ENCODE results near the gene CEP131. TPM values are rescaled to one million over a fixed set of nuclear protein-coding genes. Genes with fewer than 3 reads are reported as not detected.
A peak's percentile ranks its signal among the peaks of the same experiment; 100 is the strongest.

CEP131 gene
- 10 to 100 TPM in 1 of 3 donors, 1 to 10 TPM in 2; 5.0 to 12.7 (median 5.4) TPM for polyA plus RNA-seq

- peak within 1 kb of the TSS; percentile 19 for H3K27ac ChIP-seq (ENCODE audit: low read depth, low read length)
- WGBS, 3 donors = 1% methylated on average over 50 to 76 of the region's 79 CpGs
Observed at GRCh38 chr17:81222906-81223761, at the start of gene CEP131. TSS of gene CEP131 (minus strand) at chr17:81222965. CDS start at chr17:81220056, 2,909 bp downstream.

GRCh38 chr17:81271226-81271625 lies 48.5 kb upstream of the CEP131 start:
- 88 to 96% (median 90%) methylated on average over 12 of the region's 12 CpGs for WGBS, 3 donors
- H3K27ac ChIP-seq (ENCODE audit: low read depth, low read length) = no peak overlapping the region

GRCh38 chr17:81270279-81270678 lies 47.5 kb upstream of the CEP131 start:
- no peak overlapping the region for H3K27ac ChIP-seq (ENCODE audit: low read depth, low read length)
- WGBS, 3 donors = 65 to 92% (median 71%) methylated on average over 18 of the region's 18 CpGs

- no peak overlapping the region for H3K27ac ChIP-seq (ENCODE audit: low read depth, low read length)
Observed at GRCh38 chr17:81267390-81268067, 44.8 kb upstream of the CEP131 start.

GRCh38 chr17:81265576-81265975 lies 42.8 kb upstream of the CEP131 start:
- 94 to 97% (median 95%) methylated on average over 22 of the region's 22 CpGs for WGBS, 3 donors
- no peak overlapping the region for H3K27ac ChIP-seq (ENCODE audit: low read depth, low read length)

More at GRCh38 chr17:81267390-81268067, 44.8 kb upstream of the CEP131 start:
- 72 to 90% (median 84%) methylated on average over 6 of the region's 6 CpGs for WGBS, 3 donors

- 92 to 96% (median 94%) methylated on average over 12 of the region's 12 CpGs for WGBS, 3 donors
Observed at GRCh38 chr17:81264640-81265039, 41.9 kb upstream of the CEP131 start.

GRCh38 chr17:81263371-81264181 lies 40.8 kb upstream of the CEP131 start:
- no peak overlapping the region for H3K27ac ChIP-seq (ENCODE audit: low read depth, low read length)
- WGBS, 3 donors = 90 to 95% (median 93%) methylated on average over 38 to 40 of the region's 40 CpGs

More at GRCh38 chr17:81264640-81265039, 41.9 kb upstream of the CEP131 start:
- H3K27ac ChIP-seq (ENCODE audit: low read depth, low read length) = no peak overlapping the region

- 90 to 92% (median 91%) methylated on average over 36 of the region's 36 CpGs for WGBS, 3 donors
- no peak overlapping the region for H3K27ac ChIP-seq (ENCODE audit: low read depth, low read length)
Observed at GRCh38 chr17:81261582-81262336, 39.0 kb upstream of the CEP131 start.

- H3K27ac ChIP-seq (ENCODE audit: low read depth, low read length) = no peak overlapping the region
- WGBS, 3 donors = 87 to 95% (median 92%) methylated on average over 17 to 18 of the region's 18 CpGs
Observed at GRCh38 chr17:81261096-81261495, 38.3 kb upstream of the CEP131 start.

GRCh38 chr17:81260641-81261040 lies 37.9 kb upstream of the CEP131 start:
- 89 to 94% (median 93%) methylated on average over 19 of the region's 19 CpGs for WGBS, 3 donors
- H3K27ac ChIP-seq (ENCODE audit: low read depth, low read length) = no peak overlapping the region

GRCh38 chr17:81260171-81260570 lies 37.4 kb upstream of the CEP131 start:
- H3K27ac ChIP-seq (ENCODE audit: low read depth, low read length) = no peak overlapping the region
- WGBS, 3 donors = 91 to 95% (median 92%) methylated on average over 13 to 17 of the region's 17 CpGs

GRCh38 chr17:81259058-81259605 lies 36.4 kb upstream of the CEP131 start:
- 91 to 94% (median 92%) methylated on average over 23 of the region's 23 CpGs for WGBS, 3 donors
- H3K27ac ChIP-seq (ENCODE audit: low read depth, low read length) = no peak overlapping the region

GRCh38 chr17:81258292-81258691 lies 35.5 kb upstream of the CEP131 start:
- WGBS, 3 donors = 88 to 91% (median 89%) methylated on average over 20 of the region's 20 CpGs
- H3K27ac ChIP-seq (ENCODE audit: low read depth, low read length) = no peak overlapping the region

- 84 to 95% (median 92%) methylated on average over 19 of the region's 19 CpGs for WGBS, 3 donors
- H3K27ac ChIP-seq (ENCODE audit: low read depth, low read length) = no peak overlapping the region
Observed at GRCh38 chr17:81257533-81257932, 34.8 kb upstream of the CEP131 start.

- 79 to 83% (median 79%) methylated on average over 12 of the region's 12 CpGs for WGBS, 3 donors
- no peak overlapping the region for H3K27ac ChIP-seq (ENCODE audit: low read depth, low read length)
Observed at GRCh38 chr17:81256616-81257015, 33.9 kb upstream of the CEP131 start.

- 24 to 27% (median 27%) methylated on average over 35 of the region's 35 CpGs for WGBS, 3 donors
- H3K27ac ChIP-seq (ENCODE audit: low read depth, low read length) = no peak overlapping the region
Observed at GRCh38 chr17:81254955-81255717, 32.4 kb upstream of the CEP131 start.
